OCI-LY3 (cell line): ENCODE results near the gene LMBRD1.

Experiments
- H2AFZ ChIP-seq: fragments of 200-600, 300-600 bp; shearing (Covaris generic); 2 replicates; pipeline ENCODE4 v1.6.0; 2014; ENCODE audit warnings: antibody characterized with exemption, low read depth, low read length
- H3K27ac ChIP-seq: fragments of 200-600, 300-600 bp; sonication (generic); 2 replicates; pipeline ENCODE4 v1.5.1; 2014; ENCODE audit warnings: mild to moderate bottlenecking, low read length, moderate library complexity, mixed read lengths
- H3K27me3 ChIP-seq: fragments of 200-600, 300-600 bp; sonication (generic); 2 replicates; pipeline ENCODE4 v1.6.1; 2014; ENCODE audit warnings: low read depth, low read length, mixed read lengths
- H3K36me3 ChIP-seq: fragments of 200-600, 300-600 bp; sonication (generic); replicated peaks from 2 replicates; pipeline ENCODE3; 2014; ENCODE audit warnings: low read depth, low read length, mixed read lengths
- H3K4me1 ChIP-seq: fragments of 300-600, 200-600 bp; sonication (generic); 2 replicates; pipeline ENCODE4 v1.6.1; 2014; ENCODE audit warnings: low read length, mixed read lengths
- H3K4me2 ChIP-seq: fragments of 200-600, 300-600 bp; sonication (generic); 2 replicates; pipeline ENCODE4 v1.6.1; 2014; ENCODE audit warnings: low read length, mixed read lengths
- H3K4me3 ChIP-seq: fragments of 300-600, 200-600 bp; sonication (generic); 2 replicates; pipeline ENCODE4 v1.5.1; 2014; ENCODE audit warnings: antibody characterized with exemption, mild to moderate bottlenecking, low read length, moderate library complexity
- H3K79me2 ChIP-seq: fragments of 300-600, 200-600 bp; shearing (Covaris generic); 2 replicates; pipeline ENCODE4 v1.6.1; 2014; ENCODE audit warnings: mild to moderate bottlenecking, low read length, mixed read lengths
- H3K9ac ChIP-seq: fragments of 300-600, 200-600 bp; shearing (Covaris generic); 2 replicates; pipeline ENCODE4 v1.6.0; 2014; ENCODE audit warnings: mild to moderate bottlenecking, low read length, moderate library complexity
- H3K9me3 ChIP-seq: fragments of 200-600, 300-600 bp; shearing (Covaris generic); 2 replicates; pipeline ENCODE4 v1.6.1; 2014; ENCODE audit warnings: low read length, mixed read lengths; ENCODE audit not compliant: insufficient read depth
- H4K20me1 ChIP-seq: fragments of 200-600, 300-600 bp; sonication (generic); 2 replicates; pipeline ENCODE4 v1.6.1; 2016; ENCODE audit warnings: low read length, mixed read lengths; ENCODE audit not compliant: insufficient read depth
- CTCF ChIP-seq: fragments of 200-600, 300-600 bp; sonication (generic); IDR thresholded peaks from 2 replicates; pipeline ENCODE4 v1.5.1; 2014; ENCODE audit warnings: antibody characterized with exemption, low read length, low read depth
- EZH2phosphoT487 ChIP-seq: fragments of 200-600 bp; shearing (Covaris generic); IDR thresholded peaks from 2 replicates; pipeline ENCODE4 v1.6.1; 2018; ENCODE audit warnings: antibody characterized with exemption, mixed run types, low read depth

Gene LMBRD1

GRCh38 chr6:69650703-69651102, 146.1 kb downstream of the LMBRD1 start:
- Histone ChIP-seq H3K4me2 (no peak overlapping the region), H3K27ac (no peak overlapping the region), H2AFZ (no peak overlapping the region), H3K9me3 (no peaks in the 10 kb centered on the region), H3K27me3 (no peaks in the 10 kb centered on the region), H3K36me3 (no peaks in the 10 kb centered on the region), H3K4me3 (no peak overlapping the region), H3K79me2 (no peaks in the 10 kb centered on the region), H3K9ac (no peak overlapping the region), H3K4me1 (no peaks in the 10 kb centered on the region), H4K20me1 (no peaks in the 10 kb centered on the region)
- TF ChIP-seq EZH2phosphoT487 (no peak), CTCF (no peak)

- Histone ChIP-seq H3K9ac (no peak overlapping the region), H3K4me3 (no peak overlapping the region), H3K79me2 (no peaks in the 10 kb centered on the region), H3K9me3 (no peaks in the 10 kb centered on the region), H3K27me3 (no peaks in the 10 kb centered on the region), H4K20me1 (no peaks in the 10 kb centered on the region), H3K27ac (no peak overlapping the region), H3K36me3 (no peaks in the 10 kb centered on the region), H3K4me1 (no peaks in the 10 kb centered on the region), H3K4me2 (no peak overlapping the region), H2AFZ (no peak overlapping the region)
- TF ChIP-seq CTCF = no peak
- TF ChIP-seq EZH2phosphoT487 = no peak
These were observed 149.1 kb downstream of the LMBRD1 start for GRCh38 chr6:69647726-69648125.

- H3K9me3 ChIP-seq = no peaks in the 10 kb centered on the region
- H4K20me1 ChIP-seq = no peaks in the 10 kb centered on the region
- H2AFZ ChIP-seq = no peak overlapping the region
- no peak overlapping the region for H3K27ac ChIP-seq
- no peaks in the 10 kb centered on the region for H3K27me3 ChIP-seq
- no peaks in the 10 kb centered on the region for H3K36me3 ChIP-seq
- TF ChIP-seq EZH2phosphoT487 (no peak), CTCF (no peak)
- no peak overlapping the region for H3K9ac ChIP-seq
- no peaks in the 10 kb centered on the region for H3K79me2 ChIP-seq
- no peak overlapping the region for H3K4me2 ChIP-seq
- H3K4me1 ChIP-seq = no peaks in the 10 kb centered on the region
- H3K4me3 ChIP-seq = no peak overlapping the region
These were observed 153.1 kb downstream of the LMBRD1 start for GRCh38 chr6:69643688-69644087.

- H3K36me3 ChIP-seq = no peaks in the 10 kb centered on the region
- H3K4me1 ChIP-seq = peaks cover 8% of the 10 kb centered on the region
- no peaks in the 10 kb centered on the region for H3K27me3 ChIP-seq
- no peak for TF ChIP-seq CTCF
- TF ChIP-seq EZH2phosphoT487 = no peak
- no peaks in the 10 kb centered on the region for H4K20me1 ChIP-seq
- no peaks in the 10 kb centered on the region for H3K9me3 ChIP-seq
- H3K4me2 ChIP-seq = no peak overlapping the region
- H3K79me2 ChIP-seq = no peaks in the 10 kb centered on the region
- no peak overlapping the region for H3K9ac ChIP-seq
- H2AFZ ChIP-seq = no peak overlapping the region
- H3K27ac ChIP-seq = no peak overlapping the region
- no peak overlapping the region for H3K4me3 ChIP-seq
These were observed 163.9 kb downstream of the LMBRD1 start for GRCh38 chr6:69632932-69633331.
